GM18868 (cell line): ENCODE results near the gene SLC23A1.
A peak's percentile ranks its signal among the peaks of the same experiment; 100 is the strongest.

Experiments
- ATAC-seq: cut with Tn5 transposase; IDR thresholded peaks from one replicate; pipeline ENCODE4 v1.9.1; 2021; ENCODE audit warnings: mild to moderate bottlenecking, moderate library complexity; ENCODE audit not compliant: unreplicated experiment

The SLC23A1 gene

GRCh38 chr5:139407517-139407916 lies 24.4 kb upstream of the SLC23A1 start:
- ATAC-seq: peak; percentile 49

- no peak for ATAC-seq
These were observed 23.9 kb upstream of the SLC23A1 start for GRCh38 chr5:139406963-139407362.

GRCh38 chr5:139404484-139404840 lies 21.4 kb upstream of the SLC23A1 start:
- no peak for ATAC-seq

- ATAC-seq: peak; percentile 75
These were observed 20.8 kb upstream of the SLC23A1 start, which contains the start of gene SPATA24 for GRCh38 chr5:139403787-139404483. Gene SPATA24, minus strand, starts transcription at chr5:139404089. Its CDS starts 29 bp downstream, at chr5:139404060.

DNA sequence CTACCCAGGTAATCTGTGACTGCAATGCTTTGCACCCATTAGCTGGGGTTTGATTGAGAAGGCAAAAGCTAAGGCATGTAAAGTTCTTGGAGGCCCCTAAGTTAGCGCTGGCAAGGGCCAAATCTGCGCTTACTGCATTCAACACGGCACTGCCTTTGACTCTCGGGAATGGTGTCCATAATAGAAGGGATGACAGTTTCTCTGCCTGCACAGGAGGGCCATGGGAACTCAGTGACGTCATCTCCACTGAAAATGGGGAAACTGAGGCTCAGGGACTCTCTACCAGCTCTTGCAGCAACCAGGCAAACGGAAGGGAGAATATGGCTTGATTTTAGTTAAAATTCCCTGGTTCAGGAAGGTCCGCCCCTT lies 20.3 kb upstream of the SLC23A1 start:
- no peak for ATAC-seq

- no peak for ATAC-seq
These were observed 19.6 kb upstream of the SLC23A1 start for GRCh38 chr5:139402561-139403158.

DNA sequence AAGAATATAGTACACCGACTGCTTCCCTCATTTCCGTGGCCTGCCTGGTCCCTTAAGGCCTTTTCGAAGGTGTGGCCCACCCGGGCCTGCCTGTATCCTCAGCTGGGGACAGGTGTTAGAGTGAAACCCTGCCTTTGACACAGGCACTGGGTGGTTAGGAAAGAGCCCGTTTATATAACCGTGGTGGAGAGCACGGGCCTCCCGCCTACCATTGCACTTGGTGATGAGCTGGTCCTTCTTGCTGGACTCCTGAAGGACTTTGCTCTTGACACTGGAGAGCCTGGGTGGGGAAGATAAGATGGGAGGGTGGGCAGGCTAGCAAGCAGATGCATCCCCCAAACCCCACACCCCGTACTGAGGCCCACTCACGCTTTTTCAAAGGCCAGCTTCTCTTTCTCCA lies 18.4 kb upstream of the SLC23A1 start:
- ATAC-seq: no peak

DNA sequence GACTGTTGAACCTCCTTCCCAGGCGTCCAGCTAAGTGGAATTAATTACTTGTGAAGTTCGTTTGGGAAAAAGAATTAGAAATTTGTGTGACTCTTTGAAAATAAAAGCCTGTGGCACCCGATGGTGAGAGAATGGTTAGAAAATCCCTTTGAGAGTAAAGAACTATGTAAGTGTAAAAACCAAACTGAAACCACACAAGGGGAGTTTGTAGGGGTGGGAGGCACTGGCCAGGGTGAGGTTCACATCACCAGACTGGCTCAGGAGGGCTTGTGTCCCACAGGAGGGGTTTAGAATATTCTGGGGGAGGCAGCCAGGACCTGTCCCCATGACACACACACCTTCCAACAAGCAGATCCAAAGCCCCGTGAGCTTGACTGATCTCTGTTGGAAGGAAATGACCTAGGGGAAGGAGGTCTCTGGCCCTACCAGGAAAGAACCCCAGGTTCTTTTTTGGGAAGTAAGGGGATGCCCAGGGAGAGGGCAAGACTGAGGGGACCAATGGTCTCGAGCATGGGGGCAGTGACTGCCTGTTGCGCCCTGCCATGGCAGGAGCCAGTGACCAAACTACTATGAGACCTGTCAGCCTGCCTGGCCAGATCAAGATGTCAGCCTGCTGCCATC lies 16.5 kb upstream of the SLC23A1 start:
- peak; percentile 47 for ATAC-seq

- ATAC-seq: no peak
These were observed 14.8 kb upstream of the SLC23A1 start for GRCh38 chr5:139397921-139398320.

DNA sequence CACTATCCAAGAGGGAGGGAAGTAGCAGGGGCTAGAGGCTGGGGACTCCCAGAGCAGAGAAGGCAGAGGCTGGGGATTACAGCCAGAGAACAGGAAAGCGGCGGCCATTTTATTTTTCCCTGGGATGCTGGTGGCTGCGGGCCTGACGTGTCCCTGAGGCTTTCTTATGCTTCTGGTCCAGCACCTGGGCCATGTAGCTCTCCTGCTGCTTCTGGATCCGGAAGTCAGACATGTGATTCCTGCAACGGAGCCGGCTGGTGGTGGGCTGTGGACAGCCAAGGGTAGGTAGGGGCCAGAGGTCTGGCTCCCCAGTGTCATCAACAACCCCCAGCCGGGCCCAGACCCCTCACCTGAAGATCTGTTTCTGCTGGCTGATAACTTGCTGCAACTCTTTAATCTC lies 13.6 kb upstream of the SLC23A1 start:
- no peak for ATAC-seq

- ATAC-seq: no peak
These were observed 12.9 kb upstream of the SLC23A1 start for GRCh38 chr5:139395844-139396640.

GRCh38 chr5:139394654-139395566 lies 11.8 kb upstream of the SLC23A1 start, which contains the start of gene PROB1:
Gene PROB1, minus strand, starts transcription at chr5:139395104. Its CDS starts 23 bp downstream, at chr5:139395081.
- ATAC-seq: no peak

GRCh38 chr5:139394123-139394653 lies 11.1 kb upstream of the SLC23A1 start:
- peak; percentile 23 for ATAC-seq

DNA sequence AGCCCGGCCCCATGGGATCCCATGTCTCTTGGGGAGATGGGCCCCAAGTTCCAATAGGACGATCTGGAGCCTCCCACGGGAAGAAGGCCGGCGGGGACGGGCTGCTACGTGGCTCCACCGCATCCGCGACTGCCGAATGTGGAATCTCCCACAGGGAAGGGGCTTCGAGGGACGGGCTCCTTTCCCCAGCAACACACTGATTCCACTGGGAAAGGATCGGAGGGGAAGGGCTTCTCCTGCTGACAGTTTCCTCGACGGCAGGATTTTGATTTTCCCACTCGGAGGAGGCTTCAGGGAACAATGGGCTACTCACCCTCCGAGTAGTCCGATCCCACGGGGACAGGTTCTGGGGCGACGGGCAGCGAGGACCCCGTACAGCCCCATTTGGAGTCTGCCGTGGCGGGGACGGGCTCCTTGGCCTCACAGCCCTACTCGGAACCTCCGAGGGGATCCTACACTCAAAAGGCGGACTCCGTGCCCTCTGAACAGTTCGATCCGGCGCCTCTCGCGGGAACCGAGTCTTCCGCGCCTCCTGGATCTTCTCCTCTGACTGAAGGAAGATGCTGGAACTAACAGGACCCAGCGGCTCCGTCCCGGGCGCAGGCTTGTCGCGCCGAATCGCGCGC lies 10.5 kb upstream of the SLC23A1 start:
- no peak for ATAC-seq

DNA sequence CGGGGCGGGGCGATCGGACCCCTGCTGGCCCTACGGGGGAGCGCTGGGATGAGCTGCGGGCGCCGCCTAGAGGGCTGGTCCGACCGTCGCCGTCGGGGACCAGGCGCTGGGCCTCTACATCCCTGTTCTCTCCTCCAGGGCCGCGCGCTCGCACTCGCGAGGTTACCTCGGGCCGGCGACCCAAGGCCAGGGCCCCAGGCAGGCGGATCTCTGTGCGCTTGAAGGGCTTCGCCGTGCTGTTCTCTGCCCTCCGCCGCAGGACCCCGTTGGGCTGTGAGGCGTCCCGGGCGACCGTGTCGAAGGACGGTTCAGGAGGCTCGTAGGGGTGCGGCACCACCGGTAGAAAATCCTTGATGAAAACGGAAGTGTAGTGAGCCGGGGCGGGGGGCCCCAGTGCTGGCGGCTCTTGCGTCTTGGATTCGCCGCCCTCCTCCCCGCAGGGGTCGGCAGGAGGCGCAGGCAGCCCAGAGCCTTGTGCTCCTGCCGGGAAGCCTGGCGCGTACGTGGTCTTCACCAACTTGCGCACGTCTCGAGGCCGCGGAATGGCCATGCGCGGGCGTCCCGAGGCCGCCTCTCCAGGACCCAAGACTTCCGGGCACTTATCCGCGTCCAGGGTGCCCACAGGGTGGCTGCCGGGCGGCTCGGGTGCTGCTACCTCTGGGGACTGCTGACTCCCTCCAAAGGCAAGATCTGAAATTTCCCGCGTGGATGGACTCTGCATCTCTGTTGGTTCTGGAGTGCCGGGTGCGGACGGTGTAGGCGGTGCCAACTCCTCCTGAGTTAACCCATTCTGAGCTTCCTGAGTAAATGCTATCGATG lies 9.8 kb upstream of the SLC23A1 start:
- ATAC-seq: peak; percentile 48

- ATAC-seq: no peak
These were observed 9.2 kb upstream of the SLC23A1 start for GRCh38 chr5:139392324-139392677.

- ATAC-seq: no peak
These were observed 8.7 kb upstream of the SLC23A1 start for GRCh38 chr5:139391570-139392323.
